GM18861 (cell line): ENCODE results near the gene C18orf32.
"Not testable (repeated sequence)": the region's sequence is repeated elsewhere in the genome, so short reads cannot be mapped to it uniquely, and the experiment has no call there.

Source experiments
- ATAC-seq: cut with Tn5 transposase; IDR thresholded peaks from one replicate; pipeline ENCODE4 v1.9.1; 2021; ENCODE audit not compliant: unreplicated experiment

Gene C18orf32

DNA sequence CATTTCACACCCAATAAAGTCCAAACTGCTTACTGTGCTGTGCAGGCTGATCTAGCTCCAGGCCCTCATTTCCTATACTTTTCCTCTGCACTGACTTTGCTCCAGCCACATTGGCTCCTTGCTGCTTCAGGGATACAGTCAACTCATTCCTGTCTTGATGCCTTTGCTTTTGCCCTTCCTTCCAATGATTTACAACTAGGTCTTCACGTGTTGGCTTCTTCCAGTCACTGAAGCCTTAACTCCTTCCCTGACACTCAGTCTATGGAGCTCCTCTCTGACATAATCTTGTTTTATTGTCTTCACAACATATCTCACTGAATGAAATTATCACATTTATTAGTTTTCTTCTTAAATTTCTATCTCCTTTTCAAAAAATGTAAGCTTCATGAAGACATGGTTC lies 16.9 kb upstream of the C18orf32 start:
- no peak for ATAC-seq

DNA sequence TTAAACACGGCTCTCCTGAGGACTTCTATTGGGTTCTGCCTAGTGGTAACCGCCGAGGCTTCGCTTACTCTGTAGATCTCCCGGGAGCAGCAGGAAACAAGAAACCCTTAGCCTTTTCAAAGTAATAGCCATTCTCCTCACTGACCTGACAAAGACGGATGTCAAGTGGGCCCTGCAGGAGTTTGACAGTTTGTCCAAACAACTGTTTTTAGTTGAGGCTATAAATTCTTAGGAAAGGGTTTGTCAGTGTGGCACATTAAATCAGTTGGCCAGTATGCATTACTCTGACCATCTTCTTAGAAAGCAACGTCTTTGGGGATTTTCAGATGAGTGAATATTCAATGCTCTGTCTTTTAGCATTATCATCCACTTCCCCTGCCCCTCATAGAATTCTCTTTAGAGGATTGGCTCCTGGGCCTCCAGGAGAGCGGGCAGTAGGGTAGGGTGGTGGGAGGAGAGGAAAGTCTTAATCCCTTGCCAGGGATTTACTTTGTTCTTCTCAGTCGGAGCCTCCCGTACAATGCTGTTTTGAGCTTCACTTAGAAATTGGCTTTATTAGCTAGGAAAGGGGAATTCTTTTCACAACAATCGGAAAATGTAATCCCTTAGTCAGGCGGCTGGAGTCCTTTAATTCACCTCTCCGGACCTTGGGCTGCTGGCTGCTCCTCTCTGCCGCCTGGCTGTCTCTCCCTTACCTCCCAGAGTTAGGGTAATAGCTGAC lies 13.3 kb upstream of the C18orf32 start:
- no peak for ATAC-seq

- no peak for ATAC-seq
Observed at GRCh38 chr18:49499046-49499637, 12.1 kb upstream of the C18orf32 start.

- ATAC-seq: no peak
Observed at GRCh38 chr18:49495480-49495879, 8.4 kb upstream of the C18orf32 start.

- ATAC-seq: no peak
Observed at GRCh38 chr18:49495076-49495475, 8.0 kb upstream of the C18orf32 start.

DNA sequence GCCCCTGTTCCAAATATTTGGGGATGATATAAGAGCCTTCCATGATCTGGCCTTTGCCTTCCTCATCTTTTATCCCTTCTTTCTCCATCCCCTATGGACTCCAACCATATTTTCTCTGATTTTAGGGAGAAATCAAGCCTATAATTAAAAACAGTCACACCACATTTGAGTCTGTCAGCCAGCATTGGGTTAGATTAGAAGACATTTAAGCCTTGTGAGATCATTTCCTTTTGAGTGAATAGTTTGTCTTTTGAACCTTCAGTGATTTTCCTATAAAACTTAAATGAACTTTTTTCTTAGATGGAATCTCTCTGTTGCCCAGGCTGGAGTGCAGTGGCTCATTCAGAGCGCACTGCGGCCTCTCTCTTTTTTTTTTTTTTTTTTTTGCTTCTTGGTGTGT lies 7.6 kb upstream of the C18orf32 start:
- ATAC-seq: no peak

DNA sequence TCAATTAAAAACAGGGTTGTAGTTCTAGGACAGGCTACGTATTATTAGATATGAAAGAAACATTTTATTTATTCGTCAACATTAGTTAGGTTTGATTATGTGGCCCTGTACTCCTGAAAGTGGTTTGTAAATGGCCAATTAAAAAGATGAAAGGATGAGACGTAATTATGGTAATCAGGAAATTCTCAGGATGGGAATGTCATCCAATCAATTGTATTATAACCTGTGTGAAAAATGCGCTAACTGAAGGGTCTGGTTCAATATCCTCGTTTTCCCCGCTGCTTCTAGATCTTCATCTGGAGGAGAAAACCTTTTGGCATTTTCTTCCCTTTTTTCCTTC lies 5.6 kb upstream of the C18orf32 start:
- no peak for ATAC-seq

DNA sequence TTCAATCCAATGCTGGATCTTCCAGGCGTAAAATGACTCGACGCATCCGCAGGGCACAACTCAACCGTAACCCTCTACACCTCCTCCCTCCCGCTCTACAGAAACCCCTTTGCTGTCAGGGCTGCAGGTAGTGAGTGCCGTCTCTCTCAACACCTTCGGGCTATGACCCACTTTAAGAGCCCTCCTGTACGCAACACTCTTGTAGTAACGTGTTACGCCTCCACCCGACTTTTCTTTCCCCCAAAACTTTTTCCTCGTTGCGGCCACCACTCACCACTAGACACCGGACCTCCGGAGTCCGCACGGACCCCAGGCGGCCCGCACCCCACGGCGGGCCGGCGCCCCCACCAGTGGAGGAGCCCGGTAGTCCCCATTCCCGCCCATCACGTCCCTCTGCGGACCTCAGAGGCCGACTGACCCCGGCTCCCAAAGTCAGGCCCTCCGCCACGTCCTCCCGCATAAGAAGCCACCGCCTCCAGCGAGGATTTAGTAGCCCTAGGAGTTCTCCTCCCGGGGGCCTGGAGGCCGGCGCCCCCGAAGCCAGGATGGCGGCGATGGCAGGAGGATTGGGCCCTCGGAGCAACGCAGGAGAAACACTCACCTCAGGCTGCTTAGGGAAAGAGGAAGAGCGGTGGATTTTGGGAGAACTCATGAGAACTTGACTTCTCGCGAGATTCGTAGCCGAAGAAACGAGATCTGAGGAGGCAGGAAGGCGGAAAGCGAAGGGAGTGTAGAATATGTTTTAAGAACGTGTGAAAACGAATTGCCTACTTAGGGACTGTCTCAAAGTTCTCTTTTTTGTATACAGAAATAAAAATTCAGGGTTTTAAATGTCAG lies 5.0 kb upstream of the C18orf32 start, which contains the start of gene RPL17:
RPL17 (minus strand) TSS at position 609 of the 837 bp plus-strand sequence.
- peak; percentile 63 for ATAC-seq

- ATAC-seq: no peak
Observed at GRCh38 chr18:49491534-49491856, 4.5 kb upstream of the C18orf32 start.

GRCh38 chr18:49490246-49490762 lies 3.3 kb upstream of the C18orf32 start:
- no peak for ATAC-seq

GRCh38 chr18:49487711-49488310 lies 777 bp upstream of the C18orf32 start:
- no peak for ATAC-seq

GRCh38 chr18:49486606-49486952 lies 455 bp downstream of the C18orf32 start:
- no peak for ATAC-seq

DNA sequence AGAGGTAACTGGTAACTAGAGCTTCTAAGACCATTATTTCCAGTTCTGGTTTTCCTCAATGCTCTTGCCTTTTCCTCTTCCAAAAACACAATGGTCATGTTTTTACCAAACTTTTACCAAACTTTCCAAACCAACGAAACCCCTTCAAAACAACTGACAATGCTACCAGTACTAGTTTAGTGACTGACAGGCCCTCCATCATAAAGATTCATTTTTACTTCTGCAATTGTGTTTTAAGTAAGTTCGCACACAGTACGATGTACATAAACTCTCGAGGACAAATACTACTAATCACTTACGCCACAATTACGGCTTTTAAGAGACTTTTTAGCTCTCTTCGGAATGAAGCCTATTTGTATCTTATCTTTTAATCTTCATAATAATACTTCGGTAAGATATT lies 900 bp downstream of the C18orf32 start:
- ATAC-seq: no peak

- no peak for ATAC-seq
Observed at GRCh38 chr18:49483198-49483597, 3.8 kb downstream of the C18orf32 start.

- ATAC-seq: no peak
Observed at GRCh38 chr18:49481907-49482306, 5.1 kb downstream of the C18orf32 start.

DNA sequence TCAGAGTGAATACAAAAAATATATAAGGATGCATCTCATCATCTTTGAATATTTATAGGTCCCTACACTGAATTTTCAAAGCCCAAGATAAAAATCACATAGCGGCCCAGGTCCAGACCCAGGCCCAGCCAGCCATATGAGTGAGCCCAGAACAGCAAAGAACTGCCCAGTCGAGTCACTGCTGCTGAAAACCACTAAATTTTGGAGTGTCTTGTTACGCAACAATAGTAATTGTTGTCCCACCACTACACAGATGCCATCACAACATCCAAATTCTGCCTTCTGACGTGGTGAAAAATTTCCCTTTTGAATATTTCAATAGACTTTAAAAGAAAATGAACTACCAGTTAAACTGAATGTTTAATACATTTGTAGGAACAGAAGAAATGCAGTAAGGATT lies 5.7 kb downstream of the C18orf32 start:
- ATAC-seq: no peak

- no peak for ATAC-seq
Observed at GRCh38 chr18:49479381-49480137, 7.5 kb downstream of the C18orf32 start.

- no peak for ATAC-seq
Observed at GRCh38 chr18:49476664-49477411, 10.2 kb downstream of the C18orf32 start.

- ATAC-seq: not testable (repeated sequence)
Observed at GRCh38 chr18:49474935-49475334, 12.1 kb downstream of the C18orf32 start.

DNA sequence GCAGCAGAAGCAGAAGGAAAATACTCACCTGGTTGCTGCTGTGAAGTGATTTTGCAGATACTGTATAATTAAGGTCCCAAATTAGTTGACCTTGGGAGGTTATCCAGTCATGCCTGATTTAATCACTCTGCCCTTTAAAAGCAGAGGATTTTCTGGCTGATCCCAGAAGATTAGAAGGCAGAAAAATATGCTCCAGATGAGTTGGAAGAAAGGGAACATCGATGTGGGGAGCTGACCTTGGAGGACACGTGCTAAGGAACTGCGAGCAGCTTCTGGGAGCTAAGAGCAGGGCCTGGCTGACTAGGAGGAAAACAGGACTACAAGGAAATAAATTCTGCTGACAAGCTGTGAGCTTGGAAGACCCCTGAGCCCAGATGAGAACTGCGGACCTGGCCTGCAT lies 13.3 kb downstream of the C18orf32 start:
- no peak for ATAC-seq
